Parathyroid adenoma (tissue), 2 donors: ENCODE measurements around the gene TDP2.

Source experiments
- H2AFZ ChIP-seq: fragments of 300-600 bp; sonication (generic); one replicate; pipeline ENCODE4 v1.7.0; 2017; ENCODE audit warnings: antibody characterized with exemption, mild to moderate bottlenecking
- H3K27ac ChIP-seq: fragments of 300-600 bp; sonication (generic); one replicate; pipeline ENCODE4 v1.7.0; 2017
- H3K27me3 ChIP-seq: fragments of 300-600 bp; sonication (generic); one replicate; pipeline ENCODE4 v1.7.0; 2017; ENCODE audit warnings: low read length; ENCODE audit not compliant: control insufficient read depth, insufficient read depth
- H3K36me3 ChIP-seq: fragments of 300-600 bp; sonication (generic); one replicate; pipeline ENCODE4 v1.7.0; 2017; ENCODE audit warnings: low read length; ENCODE audit not compliant: control insufficient read depth, insufficient read depth
- H3K4me1 ChIP-seq: fragments of 300-600 bp; sonication (generic); one replicate; pipeline ENCODE4 v1.7.0; 2017; ENCODE audit warnings: control low read depth
- H3K4me2 ChIP-seq: fragments of 300-600 bp; sonication (generic); one replicate; pipeline ENCODE4 v1.7.0; 2017; ENCODE audit warnings: low read length
- H3K4me3 ChIP-seq: fragments of 300-600 bp; sonication (generic); one replicate; pipeline ENCODE4 v1.7.0; 2017; ENCODE audit warnings: low read depth, low read length
- H3K79me2 ChIP-seq: fragments of 300-600 bp; sonication (generic); one replicate; pipeline ENCODE4 v1.7.0; 2017; ENCODE audit warnings: control low read depth
- H3K9ac ChIP-seq: fragments of 300-600 bp; sonication (generic); one replicate; pipeline ENCODE4 v1.7.0; 2017; ENCODE audit warnings: mild to moderate bottlenecking
- H3K9me3 ChIP-seq: fragments of 300-600 bp; sonication (generic); one replicate; pipeline ENCODE4 v1.7.0; 2017; ENCODE audit warnings: low read length; ENCODE audit not compliant: control insufficient read depth
- CTCF ChIP-seq: fragments of 300-600 bp; sonication (generic); IDR thresholded peaks from one replicate; pipeline ENCODE4 v1.7.0; 2017; ENCODE audit warnings: antibody characterized with exemption, mild to moderate bottlenecking
- donor health status: primary hyperparathyroidism.

TDP2 gene

GRCh38 chr6:24694198-24694597 lies 27.5 kb upstream of the TDP2 start:
- Histone ChIP-seq H2AFZ (no peak overlapping the region), H3K4me1 (no peaks in the 10 kb centered on the region), H3K9ac (no peak overlapping the region), H3K4me3 (no peak overlapping the region), H3K36me3 (no peaks in the 10 kb centered on the region), H3K9me3 (no peaks in the 10 kb centered on the region), H3K27me3 (no peaks in the 10 kb centered on the region), H3K27ac (no peak overlapping the region), H3K4me2 (no peak overlapping the region), H3K79me2 (no peaks in the 10 kb centered on the region)
- TF ChIP-seq CTCF = no peak

GRCh38 chr6:24692848-24693592 lies 26.3 kb upstream of the TDP2 start:
- H3K9me3 ChIP-seq = no peaks in the 10 kb centered on the region
- no peaks in the 10 kb centered on the region for H3K4me1 ChIP-seq
- H3K36me3 ChIP-seq = no peaks in the 10 kb centered on the region
- no peak for TF ChIP-seq CTCF
- H2AFZ ChIP-seq = no peak overlapping the region
- no peak overlapping the region for H3K9ac ChIP-seq
- H3K4me3 ChIP-seq = no peak overlapping the region
- no peaks in the 10 kb centered on the region for H3K79me2 ChIP-seq
- H3K27me3 ChIP-seq = no peaks in the 10 kb centered on the region
- no peak overlapping the region for H3K4me2 ChIP-seq
- H3K27ac ChIP-seq = no peak overlapping the region

GRCh38 chr6:24692415-24692814 lies 25.7 kb upstream of the TDP2 start:
- H3K36me3 ChIP-seq = no peaks in the 10 kb centered on the region
- no peaks in the 10 kb centered on the region for H3K79me2 ChIP-seq
- H3K9me3 ChIP-seq = no peaks in the 10 kb centered on the region
- no peak overlapping the region for H2AFZ ChIP-seq
- H3K27ac ChIP-seq = no peak overlapping the region
- H3K4me1 ChIP-seq = no peaks in the 10 kb centered on the region
- no peak for TF ChIP-seq CTCF
- H3K9ac ChIP-seq = no peak overlapping the region
- H3K27me3 ChIP-seq = no peaks in the 10 kb centered on the region
- H3K4me3 ChIP-seq = no peak overlapping the region
- H3K4me2 ChIP-seq = no peak overlapping the region

- H3K79me2 ChIP-seq = no peaks in the 10 kb centered on the region
- H3K4me2 ChIP-seq = no peak overlapping the region
- TF ChIP-seq CTCF = no peak
- no peaks in the 10 kb centered on the region for H3K36me3 ChIP-seq
- no peak overlapping the region for H3K9ac ChIP-seq
- no peak overlapping the region for H3K27ac ChIP-seq
- no peak overlapping the region for H2AFZ ChIP-seq
- H3K27me3 ChIP-seq = no peaks in the 10 kb centered on the region
- no peaks in the 10 kb centered on the region for H3K9me3 ChIP-seq
- no peaks in the 10 kb centered on the region for H3K4me1 ChIP-seq
- H3K4me3 ChIP-seq = no peak overlapping the region
Measured at GRCh38 chr6:24692003-24692402, 25.3 kb upstream of the TDP2 start.

- no peak overlapping the region for H3K27ac ChIP-seq
- TF ChIP-seq CTCF = no peak
- no peaks in the 10 kb centered on the region for H3K27me3 ChIP-seq
- no peak overlapping the region for H3K4me3 ChIP-seq
- H2AFZ ChIP-seq = no peak overlapping the region
- no peaks in the 10 kb centered on the region for H3K4me1 ChIP-seq
- no peaks in the 10 kb centered on the region for H3K79me2 ChIP-seq
- H3K9me3 ChIP-seq = no peaks in the 10 kb centered on the region
- H3K4me2 ChIP-seq = no peak overlapping the region
- no peak overlapping the region for H3K9ac ChIP-seq
- no peaks in the 10 kb centered on the region for H3K36me3 ChIP-seq
Measured at GRCh38 chr6:24691550-24691949, 24.9 kb upstream of the TDP2 start.
